Hepatocyte (in vitro differentiated cells): ENCODE measurements around the gene CDK14.

Experiments used
- CTCF ChIP-seq: fragments of 200-600 bp; sonication (generic); IDR thresholded peaks from 2 replicates; pipeline ENCODE4 v1.5.1; 2016; ENCODE audit warnings: antibody characterized with exemption, mild to moderate bottlenecking; ENCODE audit not compliant: poor library complexity
- EZH2phosphoT487 ChIP-seq: fragments of 200-600 bp; sonication (generic); IDR thresholded peaks from one replicate; pipeline ENCODE4 v1.6.1; 2018; ENCODE audit warnings: antibody characterized with exemption, mild to moderate bottlenecking, low read depth, moderate library complexity; ENCODE audit not compliant: unreplicated experiment, severe bottlenecking

- TF ChIP-seq EZH2phosphoT487 (no peak), CTCF (no peak)
Measured at GRCh38 chr7:90586091-90586490, 10.0 kb upstream of the CDK14 start.
